ENCODE data around the gene CRABP2. TPM values are rescaled to one million over a fixed set of nuclear protein-coding genes. Genes with fewer than 3 reads are reported as not detected.

Gene CRABP2
- total and polyA plus RNA-seq, 2 of the 13 experiments (the other 11 are each of a cell fraction or from before 2014, with no cell fraction given) = 0.40 to 0.60 TPM

DNA sequence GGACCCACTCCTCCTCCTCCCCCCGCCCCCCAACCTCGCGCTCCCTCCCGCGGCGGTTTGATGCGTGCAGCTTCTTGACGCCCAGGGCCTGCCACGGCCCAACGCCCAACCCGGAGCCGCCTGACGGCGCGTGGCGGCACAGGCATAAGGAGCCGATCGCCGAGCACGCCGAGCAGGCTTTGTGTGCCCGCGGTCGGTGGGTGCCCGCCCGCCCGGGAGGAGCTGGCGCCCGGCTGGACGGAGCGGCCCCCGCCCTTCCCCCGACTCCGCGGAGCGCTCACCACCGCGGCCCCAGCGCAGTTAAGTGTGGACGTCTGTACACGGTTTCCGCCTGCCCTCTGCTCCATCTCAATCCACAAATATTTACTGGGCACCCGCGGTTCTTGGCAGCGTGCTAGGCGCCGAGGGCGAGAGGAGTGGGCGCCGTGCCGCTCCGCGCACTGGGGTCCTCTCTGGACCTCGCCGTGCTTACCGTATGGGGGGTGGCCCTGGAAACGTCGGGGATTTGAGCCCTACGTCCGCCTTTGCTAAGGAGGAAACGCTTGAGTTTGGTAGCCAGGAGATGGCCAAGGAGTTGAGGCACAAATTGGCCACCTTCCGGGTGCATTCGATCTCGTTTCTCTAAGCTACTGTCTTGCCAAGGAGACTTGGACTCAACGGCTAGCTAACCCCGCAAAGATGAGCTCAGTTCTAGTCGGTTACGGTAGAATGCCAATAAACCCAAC, 46.5 kb upstream of the CRABP2 start (continued):
- TF ChIP-seq, protein P1, sequence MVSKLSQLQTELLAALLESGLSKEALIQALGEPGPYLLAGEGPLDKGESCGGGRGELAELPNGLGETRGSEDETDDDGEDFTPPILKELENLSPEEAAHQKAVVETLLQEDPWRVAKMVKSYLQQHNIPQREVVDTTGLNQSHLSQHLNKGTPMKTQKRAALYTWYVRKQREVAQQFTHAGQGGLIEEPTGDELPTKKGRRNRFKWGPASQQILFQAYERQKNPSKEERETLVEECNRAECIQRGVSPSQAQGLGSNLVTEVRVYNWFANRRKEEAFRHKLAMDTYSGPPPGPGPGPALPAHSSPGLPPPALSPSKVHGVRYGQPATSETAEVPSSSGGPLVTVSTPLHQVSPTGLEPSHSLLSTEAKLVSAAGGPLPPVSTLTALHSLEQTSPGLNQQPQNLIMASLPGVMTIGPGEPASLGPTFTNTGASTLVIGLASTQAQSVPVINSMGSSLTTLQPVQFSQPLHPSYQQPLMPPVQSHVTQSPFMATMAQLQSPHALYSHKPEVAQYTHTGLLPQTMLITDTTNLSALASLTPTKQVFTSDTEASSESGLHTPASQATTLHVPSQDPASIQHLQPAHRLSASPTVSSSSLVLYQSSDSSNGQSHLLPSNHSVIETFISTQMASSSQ (IDR thresholded peaks at IDR 0.05; ENCODE audit: low read depth) = no peak
- TF ChIP-seq, protein P1 (CRISPR knock-in tag; IDR thresholded peaks at IDR 0.05; ENCODE audit: borderline replicate concordance) = peak; percentile 55; the same call in 1 of the 2 replicates
- peak; percentile 56; the same call in 1 of the 2 replicates for TF ChIP-seq HOXA9 (CRISPR knock-in tag; IDR thresholded peaks at IDR 0.05; ENCODE audit: borderline replicate concordance)
- TF ChIP-seq ZMYM3 (CRISPR knock-in tag; IDR thresholded peaks at IDR 0.05) = no peak; the same call in 1 of the 2 replicates
- TF ChIP-seq POGZ (CRISPR knock-in tag; IDR thresholded peaks at IDR 0.05) = peak; percentile 27; the same call in 1 of the 2 replicates
- TF ChIP-seq NONO (IDR thresholded peaks at IDR 0.05) = no peak
- peak; percentile 97 for TF ChIP-seq NONO (CRISPR knock-in tag; conservative IDR thresholded peaks at IDR 0.05)
- TF ChIP-seq KMT2B (CRISPR knock-in tag; IDR thresholded peaks at IDR 0.05) = peak; percentile 42; the same call in 1 of the 2 replicates
- 0 out of 2 replicates have a peak, but pooled peaks have one; percentile 29 for TF ChIP-seq ZNF138 (CRISPR knock-in tag; IDR thresholded peaks at IDR 0.05; ENCODE audit: low read depth)
- 0 out of 2 replicates have a peak, but pooled peaks have one; percentile 24 for TF ChIP-seq TGIF2 (CRISPR knock-in tag; IDR thresholded peaks at IDR 0.05)
- TF ChIP-seq, protein P2, sequence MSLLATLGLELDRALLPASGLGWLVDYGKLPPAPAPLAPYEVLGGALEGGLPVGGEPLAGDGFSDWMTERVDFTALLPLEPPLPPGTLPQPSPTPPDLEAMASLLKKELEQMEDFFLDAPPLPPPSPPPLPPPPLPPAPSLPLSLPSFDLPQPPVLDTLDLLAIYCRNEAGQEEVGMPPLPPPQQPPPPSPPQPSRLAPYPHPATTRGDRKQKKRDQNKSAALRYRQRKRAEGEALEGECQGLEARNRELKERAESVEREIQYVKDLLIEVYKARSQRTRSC (CRISPR knock-in tag; IDR thresholded peaks at IDR 0.05; ENCODE audit: low read depth) = 0 out of 2 replicates have a peak, but pooled peaks have one; percentile 47
- TF ChIP-seq CHD4 (IDR thresholded peaks at IDR 0.05; ENCODE audit: borderline replicate concordance, low read length) = no peak
- TF ChIP-seq, protein P3, sequence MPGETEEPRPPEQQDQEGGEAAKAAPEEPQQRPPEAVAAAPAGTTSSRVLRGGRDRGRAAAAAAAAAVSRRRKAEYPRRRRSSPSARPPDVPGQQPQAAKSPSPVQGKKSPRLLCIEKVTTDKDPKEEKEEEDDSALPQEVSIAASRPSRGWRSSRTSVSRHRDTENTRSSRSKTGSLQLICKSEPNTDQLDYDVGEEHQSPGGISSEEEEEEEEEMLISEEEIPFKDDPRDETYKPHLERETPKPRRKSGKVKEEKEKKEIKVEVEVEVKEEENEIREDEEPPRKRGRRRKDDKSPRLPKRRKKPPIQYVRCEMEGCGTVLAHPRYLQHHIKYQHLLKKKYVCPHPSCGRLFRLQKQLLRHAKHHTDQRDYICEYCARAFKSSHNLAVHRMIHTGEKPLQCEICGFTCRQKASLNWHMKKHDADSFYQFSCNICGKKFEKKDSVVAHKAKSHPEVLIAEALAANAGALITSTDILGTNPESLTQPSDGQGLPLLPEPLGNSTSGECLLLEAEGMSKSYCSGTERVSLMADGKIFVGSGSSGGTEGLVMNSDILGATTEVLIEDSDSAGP (CRISPR knock-in tag; IDR thresholded peaks at IDR 0.05; ENCODE audit: borderline replicate concordance) = peak; percentile 90
- peak; percentile 68 for TF ChIP-seq PHF8 (CRISPR knock-in tag; IDR thresholded peaks at IDR 0.05)
- peak; percentile 81; the same call in 1 of the 2 replicates for TF ChIP-seq ZNF580 (CRISPR knock-in tag; IDR thresholded peaks at IDR 0.05; ENCODE audit: borderline replicate concordance, low read depth)
- TF ChIP-seq SRY (CRISPR knock-in tag; IDR thresholded peaks at IDR 0.05) = peak; percentile 75; the same call in 1 of the 2 replicates
- TF ChIP-seq MIER2 (CRISPR knock-in tag; IDR thresholded peaks at IDR 0.05) = 0 out of 2 replicates have a peak, but pooled peaks have one; percentile 38
- TF ChIP-seq AKAP8 (CRISPR knock-in tag; IDR thresholded peaks at IDR 0.05) = 0 out of 2 replicates have a peak, but pooled peaks have one; percentile 44
- TF ChIP-seq HOXD1 (CRISPR knock-in tag; IDR thresholded peaks at IDR 0.05) = 0 out of 2 replicates have a peak, but pooled peaks have one; percentile 62
- TF ChIP-seq ELF1 (CRISPR knock-in tag; IDR thresholded peaks at IDR 0.05) = 0 out of 2 replicates have a peak, but pooled peaks have one; percentile 43
- peak; percentile 88 for TF ChIP-seq IRF2 (CRISPR knock-in tag; IDR thresholded peaks at IDR 0.05)
- no peak for TF ChIP-seq HMG20A (CRISPR knock-in tag; IDR thresholded peaks at IDR 0.05; ENCODE audit: borderline replicate concordance)
